H1 (cell line): Measurements from ENCODE around the gene GRM5. TPM values are rescaled to one million over a fixed set of nuclear protein-coding genes. Genes with fewer than 3 reads are reported as not detected.

ENCODE experiments used
- CTCF ChIA-PET: fragments of 300-600 bp; sonication (Branson Sonifier 250); formaldehyde crosslinking; loops from one replicate; lab custom pipeline; 2021; ENCODE audit not compliant: partially characterized antibody; lab: Charles Lee
- POLR2A ChIA-PET: fragments of 300-600 bp; sonication (Branson Sonifier 250); formaldehyde crosslinking; loops from one replicate; lab custom pipeline; 2021; ENCODE audit warnings: inconsistent platforms; ENCODE audit not compliant: partially characterized antibody; lab: Charles Lee
- DNase-seq, 2 experiments: peaks; one replicate each; pipeline versions ENCODE4 v3.0.0 to v3.0.0-alpha.2; 2010 to 2022; ENCODE audit warnings: low spot score in 2 of 2, low read depth in 1 of 2, mixed read lengths in 1 of 2
- FAIRE-seq: peaks from 2 replicates; lab custom pipeline; 2011; peaks lifted over from hg19 to GRCh38; lab: Jason Lieb, UNC
- H2AFZ ChIP-seq: 2 replicates; pipeline ENCODE4 v1.8.1; 2012; ENCODE audit warnings: low read length, inconsistent platforms
- H2AK5ac ChIP-seq: 2 replicates; pipeline ENCODE4 v1.6.1; 2013; ENCODE audit warnings: low read depth, low read length
- H2BK120ac ChIP-seq: replicated peaks from 2 replicates; pipeline ENCODE3; 2013; ENCODE audit warnings: low read depth, low read length, inconsistent platforms
- H2BK12ac ChIP-seq: 2 replicates; pipeline ENCODE4 v1.6.1; 2013; ENCODE audit warnings: low read depth, low read length
- H2BK15ac ChIP-seq: 2 replicates; pipeline ENCODE4 v1.6.1; 2013; ENCODE audit warnings: low read length
- H2BK20ac ChIP-seq: 2 replicates; pipeline ENCODE4 v1.6.1; 2013; ENCODE audit warnings: low read length
- H2BK5ac ChIP-seq: 2 replicates; pipeline ENCODE4 v1.6.1; 2013; ENCODE audit warnings: low read depth, low read length
- H3K14ac ChIP-seq: 2 replicates; pipeline ENCODE4 v1.6.1; 2013; ENCODE audit warnings: inconsistent platforms; ENCODE audit not compliant: insufficient read length
- H3K18ac ChIP-seq: 2 replicates; pipeline ENCODE4 v1.6.1; 2013; ENCODE audit warnings: low read length; ENCODE audit errors: extremely low read depth
- H3K23ac ChIP-seq: 2 replicates; pipeline ENCODE4 v1.6.1; 2013; ENCODE audit warnings: inconsistent platforms; ENCODE audit not compliant: insufficient read length
- H3K23me2 ChIP-seq: 2 replicates; pipeline ENCODE4 v1.6.1; 2013; ENCODE audit warnings: low read depth, low read length
- H3K27ac ChIP-seq: 2 replicates; pipeline ENCODE4 v1.6.1; 2011; ENCODE audit warnings: low read depth, low read length, inconsistent platforms
- H3K27me3 ChIP-seq, 4 experiments: replicated peaks in 1 of 4; 1 replicate in 1 of 4; 2 replicates in 3 of 4; pipeline versions ENCODE4 v1.6.1 to v1.8.1; 2011 to 2013; ENCODE audit warnings: low read length in 3 of 4, mild to moderate bottlenecking in 3 of 4, inconsistent platforms in 2 of 4, mixed read lengths in 2 of 4, moderate library complexity in 1 of 4; ENCODE audit not compliant: control insufficient read depth in 3 of 4, insufficient read depth in 3 of 4; ENCODE audit errors: extremely low read depth in 1 of 4
- H3K36me3 ChIP-seq, 4 experiments: 2 replicates each; pipeline versions ENCODE4 v1.6.1 to v1.8.1; 2011 to 2013; ENCODE audit warnings: mild to moderate bottlenecking in 4 of 4, low read length in 3 of 4, moderate library complexity in 2 of 4, control low read depth in 1 of 4, inconsistent platforms in 1 of 4; ENCODE audit not compliant: insufficient read depth in 4 of 4, control insufficient read depth in 2 of 4
- H3K4ac ChIP-seq: replicated peaks from 2 replicates; pipeline ENCODE3; 2013; ENCODE audit warnings: low read length, low read depth, mixed read lengths, inconsistent platforms; ENCODE audit not compliant: insufficient read length
- H3K4me1 ChIP-seq, 4 experiments: replicated peaks in 1 of 4; 1 replicate in 1 of 4; 2 replicates in 3 of 4; pipeline versions ENCODE4 v1.6.1 to v1.8.1; 2011 to 2013; ENCODE audit warnings: low read length in 3 of 4, inconsistent platforms in 2 of 4, mixed read lengths in 1 of 4; ENCODE audit not compliant: insufficient read depth in 4 of 4, control insufficient read depth in 3 of 4
- H3K4me2 ChIP-seq, 2 experiments: 2 replicates each; pipeline versions ENCODE4 v1.6.1 to v1.8.1; 2011 to 2013; ENCODE audit warnings: low read depth in 2 of 2, low read length in 2 of 2, control low read depth in 1 of 2, inconsistent platforms in 1 of 2, mild to moderate bottlenecking in 1 of 2; ENCODE audit not compliant: insufficient read depth in 1 of 2
- H3K4me3 ChIP-seq, 4 experiments: fragments of 200-600, 300-600 bp in 1 of 4; sonication (generic), shearing (Covaris generic), sonication (Bioruptor Twin) in 1 of 4; 2 replicates each; pipeline versions ENCODE4 v1.5.1 to v1.8.1; 2011 to 2016; ENCODE audit warnings: low read length in 4 of 4, low read depth in 3 of 4, control low read depth in 2 of 4, inconsistent platforms in 2 of 4, mild to moderate bottlenecking in 2 of 4, mixed read lengths in 1 of 4, moderate library complexity in 1 of 4; ENCODE audit not compliant: insufficient read depth in 2 of 4; ENCODE audit errors: extremely low read depth in 1 of 4
- H3K56ac ChIP-seq: replicated peaks from 2 replicates; pipeline ENCODE3; 2013; ENCODE audit warnings: low read depth, mild to moderate bottlenecking, mixed read lengths, low read length, inconsistent platforms; ENCODE audit not compliant: insufficient read length
- H3K79me1 ChIP-seq: 2 replicates; pipeline ENCODE4 v1.6.1; 2013; ENCODE audit warnings: low read depth, low read length, control low read depth
- H3K79me2 ChIP-seq, 2 experiments: 2 replicates each; pipeline versions ENCODE4 v1.6.1 to v1.8.1; 2012 to 2013; ENCODE audit warnings: low read length in 2 of 2, mild to moderate bottlenecking in 2 of 2, inconsistent platforms in 1 of 2; ENCODE audit not compliant: insufficient read depth in 2 of 2, control insufficient read depth in 1 of 2
- H3K9ac ChIP-seq, 4 experiments: replicated peaks in 1 of 4; 1 replicate in 1 of 4; 2 replicates in 3 of 4; pipeline versions ENCODE4 v1.6.1 to v1.8.1; 2011 to 2013; ENCODE audit warnings: low read depth in 3 of 4, low read length in 3 of 4, control low read depth in 2 of 4, mild to moderate bottlenecking in 2 of 4, moderate library complexity in 2 of 4, inconsistent platforms in 1 of 4; ENCODE audit errors: extremely low read depth in 1 of 4
- H3K9me3 ChIP-seq, 2 experiments: 2 replicates each; pipeline versions ENCODE4 v1.6.1 to v1.8.1; 2012 to 2013; ENCODE audit warnings: mild to moderate bottlenecking in 2 of 2, moderate library complexity in 2 of 2, control low read depth in 1 of 2, inconsistent platforms in 1 of 2, low read depth in 1 of 2, low read length in 1 of 2, mixed read lengths in 1 of 2; ENCODE audit not compliant: insufficient read depth in 2 of 2
- H4K20me1 ChIP-seq, 2 experiments: replicated peaks in 1 of 2; 2 replicates each; pipeline versions ENCODE3 to v1.8.1; 2011 to 2013; ENCODE audit warnings: inconsistent platforms in 2 of 2, low read length in 2 of 2, mild to moderate bottlenecking in 1 of 2; ENCODE audit not compliant: insufficient read depth in 2 of 2, control insufficient read depth in 1 of 2
- H4K5ac ChIP-seq: 2 replicates; pipeline ENCODE4 v1.6.1; 2013; ENCODE audit warnings: low read length, low read depth, mixed read lengths, inconsistent platforms; ENCODE audit not compliant: insufficient read length
- H4K8ac ChIP-seq: 2 replicates; pipeline ENCODE4 v1.8.0; 2013; ENCODE audit warnings: mild to moderate bottlenecking, moderate library complexity, low read length, inconsistent platforms; ENCODE audit not compliant: insufficient read depth; ENCODE audit errors: extremely low read depth
- H4K91ac ChIP-seq: replicated peaks from 2 replicates; pipeline ENCODE3; 2013; ENCODE audit warnings: low read length, mixed read lengths, inconsistent platforms; ENCODE audit not compliant: insufficient read length
- EP300 ChIP-seq, 2 experiments: IDR thresholded peaks; 1 replicate in 1 of 2; 2 replicates in 1 of 2; pipeline ENCODE4 v1.6.1; 2011 to 2012; ENCODE audit warnings: low read depth in 2 of 2, low read length in 2 of 2, mild to moderate bottlenecking in 2 of 2, borderline replicate concordance in 1 of 2, inconsistent platforms in 1 of 2, moderate library complexity in 1 of 2
- JUN ChIP-seq: IDR thresholded peaks from 2 replicates; pipeline ENCODE4 v1.6.1; 2011; ENCODE audit warnings: low read depth, mild to moderate bottlenecking, improper control_type of control experiment, low read length
- polyA plus RNA-seq, 7 experiments: library from polyadenylated mRNA; depleted of rRNA in 3 of 7; stranded (reverse) in 5 of 7; unstranded in 2 of 7; fragments of >200 nt in 5 of 7; fragments of 200-250 nt in 2 of 7; gene quantifications; 1 replicate in 5 of 7; 2 replicates in 1 of 7; 4 replicates in 1 of 7; pipeline versions ENCODE4 v1.2.1 to v1.2.3, GENCODE V29; 2011 to 2013; ENCODE audit warnings: missing spikeins in 2 of 7, mixed read lengths in 2 of 7
- total RNA-seq: library from RNA; stranded (reverse); fragmentation: NEBNext Ultra II Directional; extraction: Animal tissue kit (Norgen Biotek cat#: 25700); gene quantifications from 2 replicates; pipeline ENCODE4 v1.2.1, GENCODE V29; 2021

The GRM5 gene
- total and polyA plus RNA-seq, 2 of the 8 experiments (the other 6 are each of a cell fraction or from before 2014, with no cell fraction given) = 0.15 to 0.43 TPM

GRCh38 chr11:88491674-88492073 is 574.1 kb downstream of the GRM5 start:
- no peak overlapping the region for H3K18ac ChIP-seq
- ChIA-PET POLR2A (no interaction called here), CTCF (interaction anchor here (1.3 to 1.7 kb wide), 2 partner anchors 43 to 50 kb away, joined by 3 to 7 read pairs; no protein-coding TSS in a partner anchor)

More at GRCh38 chr11:88491674-88492073, 574.1 kb downstream of the GRM5 start:
- no peak overlapping the region for H3K4me2 ChIP-seq
- peaks cover 0 to 1% (median 0%) of the 10 kb centered on the region in 4 experiments; a peak in 1 of 7 replicates for H3K27me3 ChIP-seq
- no peak overlapping the region for H3K14ac ChIP-seq
- no peaks in the 10 kb centered on the region for H3K79me2 ChIP-seq
- no peaks in the 10 kb centered on the region for H3K79me1 ChIP-seq
- H3K23me2 ChIP-seq = no peaks in the 10 kb centered on the region
- H3K36me3 ChIP-seq = no peaks in the 10 kb centered on the region
- no peak for DNase-seq
- no peaks in the 10 kb centered on the region for H4K20me1 ChIP-seq
- H2AK5ac ChIP-seq = no peak overlapping the region
- no peak overlapping the region for H2BK120ac ChIP-seq
- no peak for TF ChIP-seq JUN
- no peak for TF ChIP-seq EP300 (IDR thresholded peaks at IDR 0.05; ENCODE audit: borderline replicate concordance in 1 of 2, low read depth in 2 of 2, low read length in 2 of 2)
- FAIRE-seq = no peak
- no peak overlapping the region for H4K5ac ChIP-seq
- no peak overlapping the region for H2BK20ac ChIP-seq
- no peak overlapping the region for H4K8ac ChIP-seq
- no peak overlapping the region for H2AFZ ChIP-seq
- H3K4me1 ChIP-seq = no peaks in the 10 kb centered on the region; a peak in 1 of 7 replicates
- H3K27ac ChIP-seq = no peak overlapping the region
- no peak overlapping the region for H2BK12ac ChIP-seq
- no peak overlapping the region for H3K4ac ChIP-seq
- H4K91ac ChIP-seq = no peak overlapping the region
- no peaks in the 10 kb centered on the region for H3K9me3 ChIP-seq
- H2BK5ac ChIP-seq = no peak overlapping the region
- no peak overlapping the region for H3K56ac ChIP-seq
- no peak overlapping the region for H2BK15ac ChIP-seq
- no peak overlapping the region for H3K23ac ChIP-seq
- H3K4me3 ChIP-seq = no peak overlapping the region
- H3K9ac ChIP-seq = no peak overlapping the region
